Transverse colon (tissue), 3 donors: Measurements from ENCODE around the gene SIK1.
"Not testable (repeated sequence)": the region's sequence is repeated elsewhere in the genome, so short reads cannot be mapped to it uniquely, and the experiment has no call there.

Source experiments
- CTCF ChIP-seq, 5 experiments: fragments of 200-600 bp in 3 of 5; fragments of 450-650 bp in 2 of 5; sonication (generic) in 3 of 5; IDR thresholded peaks; 1 replicate in 2 of 5; 2 replicates in 3 of 5; pipeline ENCODE4 v1.5.1; 2016 to 2017; ENCODE audit warnings: antibody characterized with exemption in 5 of 5, inconsistent platforms in 3 of 5, mild to moderate bottlenecking in 2 of 5, moderate library complexity in 1 of 5
- EP300 ChIP-seq: sonication (generic); formaldehyde crosslinking; IDR thresholded peaks from one replicate; pipeline ENCODE4 v1.6.1; 2017; ENCODE audit warnings: antibody characterized with exemption, low read depth
- POLR2A ChIP-seq: fragments of 450-650 bp; IDR thresholded peaks from one replicate; pipeline ENCODE4 v1.6.1; 2016; ENCODE audit warnings: antibody characterized with exemption, mild to moderate bottlenecking, moderate library complexity

- TF ChIP-seq EP300; CTCF (IDR thresholded peaks at IDR 0.05); POLR2A: not testable (repeated sequence)
These were observed 36.0 kb upstream of the SIK1 start for GRCh38 chr21:43462932-43463331.
